SK-N-MC (cell line): Measurements from ENCODE around the gene CEMIP.

Experiments used
- EZH2 ChIP-seq: fragments of 200-600 bp; sonication (generic); IDR thresholded peaks from one replicate; pipeline ENCODE4 v1.6.1; 2017; ENCODE audit warnings: antibody characterized with exemption
- POLR2AphosphoS5 ChIP-seq: IDR thresholded peaks from 2 replicates; pipeline ENCODE4 v1.6.1; 2012; ENCODE audit warnings: mild to moderate bottlenecking, low read depth, low read length, borderline replicate concordance

- TF ChIP-seq POLR2AphosphoS5 (no peak), EZH2 (no peak)
These were observed 153.3 kb downstream of the CEMIP start for GRCh38 chr15:80932513-80932815.
